Naive thymus-derived CD4-positive, alpha-beta T cell (primary cell): ENCODE measurements around the gene DNAJC10. TPM values are rescaled to one million over a fixed set of nuclear protein-coding genes. Genes with fewer than 3 reads are reported as not detected.
"Not testable (repeated sequence)": the region's sequence is repeated elsewhere in the genome, so short reads cannot be mapped to it uniquely, and the experiment has no call there.

Experiments used
- ATAC-seq: fragments of 150-1000 bp; cut with Tn5 transposase; 2 replicates; pipeline ENCODE4 v1.10.0; 2021; ENCODE audit warnings: mild to moderate bottlenecking, moderate library complexity
- CTCF ChIA-PET: fragments of 350-600 bp; sonication (Branson Sonifier 250); formaldehyde crosslinking; loops from one replicate; lab custom pipeline; 2021; ENCODE audit warnings: antibody characterized with exemption; lab: Charles Lee
- POLR2A ChIA-PET: fragments of 350-600 bp; sonication (Branson Sonifier 250); formaldehyde crosslinking; loops from one replicate; lab custom pipeline; 2021; ENCODE audit warnings: antibody characterized with exemption, inconsistent platforms; lab: Charles Lee
- DNase-seq, 9 donors: peaks; one replicate each; pipeline versions ENCODE4 v3.0.0 to v3.0.0-alpha.2; 2020 to 2022; ENCODE audit warnings: mixed read lengths in 1 of 9
- H3K27ac ChIP-seq: one replicate; pipeline ENCODE4 v1.7.0; 2013; ENCODE audit warnings: mild to moderate bottlenecking, low read depth, low read length, moderate library complexity
- H3K27me3 ChIP-seq, 2 donors: one replicate each; pipeline ENCODE4 v1.7.0; 2013; ENCODE audit warnings: low read length in 2 of 2, mild to moderate bottlenecking in 2 of 2, moderate library complexity in 2 of 2; ENCODE audit not compliant: control insufficient read depth in 2 of 2, insufficient read depth in 2 of 2
- H3K36me3 ChIP-seq, 3 experiments: 1 replicate in 2 of 3; 2 replicates in 1 of 3; pipeline ENCODE4 v1.7.0; 2013; ENCODE audit warnings: low read length in 3 of 3, mild to moderate bottlenecking in 3 of 3, moderate library complexity in 1 of 3; ENCODE audit not compliant: insufficient read depth in 3 of 3, control insufficient read depth in 2 of 3
- H3K4me1 ChIP-seq, 2 donors: one replicate each; pipeline ENCODE4 v1.7.0; 2013; ENCODE audit warnings: low read length in 2 of 2, mild to moderate bottlenecking in 2 of 2, moderate library complexity in 1 of 2; ENCODE audit not compliant: control insufficient read depth in 2 of 2, insufficient read depth in 2 of 2
- H3K4me3 ChIP-seq: 2 replicates; pipeline ENCODE4 v1.7.0; 2013; ENCODE audit warnings: mild to moderate bottlenecking, low read length
- H3K9me3 ChIP-seq, 3 experiments: 1 replicate in 2 of 3; 2 replicates in 1 of 3; pipeline ENCODE4 v1.7.0; 2013; ENCODE audit warnings: low read length in 3 of 3; ENCODE audit not compliant: control insufficient read depth in 2 of 3
- H3K27ac Mint-ChIP-seq, 9 donors: one replicate each; pipeline ENCODE4 v1.8.0; 2020 to 2022; ENCODE audit warnings: mixed read lengths in 9 of 9, mild to moderate bottlenecking in 8 of 9, moderate library complexity in 5 of 9, inconsistent platforms in 2 of 9
- H3K27me3 Mint-ChIP-seq, 5 donors: one replicate each; pipeline ENCODE4 v1.8.0; 2021 to 2022; ENCODE audit warnings: mixed read lengths in 5 of 5, mild to moderate bottlenecking in 1 of 5
- H3K36me3 Mint-ChIP-seq, 5 donors: one replicate each; pipeline ENCODE4 v1.8.0; 2020 to 2022; ENCODE audit warnings: mixed read lengths in 5 of 5, mild to moderate bottlenecking in 3 of 5, inconsistent platforms in 1 of 5
- H3K4me1 Mint-ChIP-seq, 7 donors: one replicate each; pipeline ENCODE4 v1.8.0; 2020 to 2022; ENCODE audit warnings: mixed read lengths in 7 of 7, mild to moderate bottlenecking in 3 of 7, inconsistent platforms in 1 of 7
- H3K4me3 Mint-ChIP-seq, 10 donors: one replicate each; pipeline ENCODE4 v1.8.0; 2020 to 2022; ENCODE audit warnings: mild to moderate bottlenecking in 10 of 10, mixed read lengths in 10 of 10, moderate library complexity in 6 of 10, inconsistent platforms in 2 of 10
- H3K9me3 Mint-ChIP-seq, 11 donors: one replicate each; pipeline ENCODE4 v1.8.0; 2020 to 2022; ENCODE audit warnings: mixed read lengths in 11 of 11, mild to moderate bottlenecking in 4 of 11, inconsistent platforms in 1 of 11, moderate library complexity in 1 of 11
- intact Hi-C, 2 donors: fragments of 100-400 bp; cut with micrococcal nuclease; formaldehyde crosslinking; loops; one replicate each; pipeline ENCODE4 v1.15.1; 2023
- polyA plus RNA-seq, 2 donors: library from polyadenylated mRNA; unstranded; fragments of 300-500 nt; fragmentation: Illumina TruSeq; gene quantifications; one replicate each; pipeline ENCODE4 v1.2.3, GENCODE V29; 2021
- total RNA-seq, 6 experiments: library from RNA in 5 of 6; stranded (reverse) in 5 of 6; gene quantifications; 1 replicate in 5 of 6; 2 replicates in 1 of 6; pipeline ENCODE4 v1.2.3 and lab custom pipeline; 2021 to 2026

Gene DNAJC10
- total and polyA plus RNA-seq, 7 experiments from 2014 or later: 35.9 to 70.4 (median 52.8) TPM

DNA sequence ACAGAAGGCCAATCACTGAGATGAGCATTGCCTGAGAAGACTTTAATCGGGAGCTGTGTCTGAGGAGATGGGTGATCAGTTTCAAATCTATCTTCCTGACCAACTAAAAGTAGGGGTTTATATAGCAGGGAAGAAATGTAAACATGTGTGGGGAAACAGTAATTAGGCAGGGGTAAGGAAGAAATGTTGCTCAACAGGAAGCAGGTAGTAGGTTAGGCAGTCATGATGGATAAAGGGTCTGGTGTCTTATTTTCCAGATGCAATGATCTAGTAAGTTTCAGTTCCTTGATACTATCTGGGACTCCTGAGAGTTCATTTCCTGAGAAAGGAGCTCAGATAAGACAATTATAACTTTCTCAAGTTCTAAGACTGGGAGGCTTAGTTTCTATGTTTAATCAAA, 33.8 kb upstream of the DNAJC10 start:
- peaks cover 0 to 29% (median 19%) of the 10 kb centered on the region in 5 donors for H3K27me3 Mint-ChIP-seq
- peaks cover 0 to 2% (median 0%) of the 10 kb centered on the region in 11 donors for H3K9me3 Mint-ChIP-seq
- ChIA-PET POLR2A (no interaction called here), CTCF (no interaction called here)
- no peak for DNase-seq
- intact Hi-C loops: no loop called here
- Histone ChIP-seq H3K9me3 (no peaks in the 10 kb centered on the region), H3K4me1 (no peaks in the 10 kb centered on the region), H3K4me3 (no peak overlapping the region), H3K27me3 (no peaks in the 10 kb centered on the region), H3K36me3 (no peaks in the 10 kb centered on the region), H3K27ac (no peak overlapping the region)
- no peak overlapping the region for H3K27ac Mint-ChIP-seq
- H3K4me1 Mint-ChIP-seq: no peaks in the 10 kb centered on the region
- H3K36me3 Mint-ChIP-seq: no peaks in the 10 kb centered on the region
- no peak overlapping the region for H3K4me3 Mint-ChIP-seq
- no peak for ATAC-seq

DNA sequence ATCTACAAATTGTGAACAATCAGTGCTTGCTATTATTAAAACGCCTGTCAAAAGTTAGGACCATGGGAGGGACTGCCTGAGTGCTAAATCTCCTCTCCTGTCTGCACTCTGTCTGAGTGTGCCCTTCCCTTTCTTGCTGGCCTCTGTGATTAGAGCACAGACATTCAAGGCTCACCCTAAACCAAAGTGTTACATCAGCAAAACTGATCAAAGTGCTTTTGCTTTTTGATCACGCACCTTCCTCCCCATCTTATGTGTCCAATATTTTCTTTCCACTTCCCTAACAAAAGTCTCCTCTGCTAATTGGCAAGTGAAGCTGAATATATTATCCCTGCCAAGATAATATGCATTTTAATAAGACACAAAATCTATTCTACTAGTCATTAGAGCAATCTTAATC, 30.5 kb upstream of the DNAJC10 start:
- H3K4me1 ChIP-seq: no peaks in the 10 kb centered on the region
- no peaks in the 10 kb centered on the region for H3K36me3 Mint-ChIP-seq
- H3K27ac Mint-ChIP-seq: no peak overlapping the region
- intact Hi-C loops: no loop called here
- H3K36me3 ChIP-seq: no peaks in the 10 kb centered on the region
- H3K27me3 ChIP-seq: no peaks in the 10 kb centered on the region
- ChIA-PET CTCF (no interaction called here), POLR2A (no interaction called here)
- no peak for DNase-seq
- no peaks in the 10 kb centered on the region for H3K9me3 ChIP-seq
- H3K4me1 Mint-ChIP-seq: no peaks in the 10 kb centered on the region
- H3K4me3 ChIP-seq: no peak overlapping the region
- peaks cover 9 to 37% (median 32%) of the 10 kb centered on the region in 5 donors for H3K27me3 Mint-ChIP-seq
- no peak for ATAC-seq
- H3K27ac ChIP-seq: no peak overlapping the region
- H3K4me3 Mint-ChIP-seq: no peak overlapping the region
- H3K9me3 Mint-ChIP-seq: peaks cover 0 to 4% (median 0%) of the 10 kb centered on the region in 11 donors

DNA sequence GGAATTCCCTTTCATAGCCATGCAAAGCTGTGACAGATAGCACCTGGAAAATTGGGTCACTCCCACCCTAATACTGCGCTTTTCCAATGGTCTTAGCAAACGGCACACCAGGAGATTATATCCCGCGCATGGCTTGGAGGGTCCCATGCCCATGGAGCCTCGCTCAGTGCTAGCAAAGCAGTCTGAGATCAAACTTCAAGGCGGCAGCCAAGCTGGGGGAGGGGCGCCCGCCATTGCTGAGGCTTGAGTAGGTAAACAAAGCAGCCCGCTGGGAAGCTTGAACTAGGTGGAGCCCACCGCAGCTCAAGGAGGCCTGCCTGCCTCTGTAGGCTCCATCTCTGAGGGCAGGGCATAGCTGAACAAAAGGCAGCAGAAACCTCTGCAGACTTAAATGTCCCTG, 29.3 kb upstream of the DNAJC10 start:
- peaks cover 11 to 37% (median 31%) of the 10 kb centered on the region in 5 donors for H3K27me3 Mint-ChIP-seq
- intact Hi-C loops: not testable (repeated sequence)

DNA sequence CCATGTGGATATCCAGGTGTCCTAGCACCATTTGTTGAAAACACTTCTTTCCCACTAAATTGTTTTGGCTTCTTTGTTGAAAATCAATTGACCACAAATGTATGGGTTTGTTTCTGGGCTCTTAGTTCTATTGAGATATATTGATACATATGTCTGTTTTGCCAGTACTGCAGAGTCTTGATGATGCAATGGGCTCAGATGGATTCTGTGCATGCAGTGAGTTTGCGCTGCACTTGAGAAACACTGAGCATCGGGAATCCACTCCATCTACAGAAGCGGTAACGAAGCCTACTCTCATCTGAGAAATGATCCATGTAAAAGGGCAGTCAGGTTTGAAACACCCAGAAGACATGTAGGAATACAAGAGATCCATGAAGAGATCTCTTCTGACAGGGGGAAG, 21.9 kb upstream of the DNAJC10 start:
- Histone ChIP-seq H3K27me3 (no peaks in the 10 kb centered on the region), H3K36me3 (no peaks in the 10 kb centered on the region), H3K4me3 (no peak overlapping the region), H3K9me3 (no peaks in the 10 kb centered on the region), H3K4me1 (no peaks in the 10 kb centered on the region), H3K27ac (no peak overlapping the region)
- intact Hi-C loops: no loop called here
- ChIA-PET POLR2A (no interaction called here), CTCF (no interaction called here)
- ATAC-seq (no peak), DNase-seq (no peak)
- peaks cover 0 to 23% (median 4%) of the 10 kb centered on the region in 5 donors for H3K27me3 Mint-ChIP-seq
- no peak overlapping the region for H3K4me3 Mint-ChIP-seq
- H3K36me3 Mint-ChIP-seq: no peaks in the 10 kb centered on the region
- no peaks in the 10 kb centered on the region for H3K4me1 Mint-ChIP-seq
- peaks cover 0 to 10% (median 0%) of the 10 kb centered on the region in 11 donors for H3K9me3 Mint-ChIP-seq
- no peak overlapping the region for H3K27ac Mint-ChIP-seq

More for the DNA sequence above, 29.3 kb upstream of the DNAJC10 start:
- H3K9me3 Mint-ChIP-seq, H3K36me3 ChIP-seq, H3K4me1 Mint-ChIP-seq, H3K27me3 ChIP-seq, H3K36me3 Mint-ChIP-seq, H3K27ac Mint-ChIP-seq, POLR2A ChIA-PET, H3K9me3 ChIP-seq, H3K4me3 ChIP-seq, CTCF ChIA-PET, H3K4me1 ChIP-seq, ATAC-seq, DNase-seq, H3K27ac ChIP-seq, H3K4me3 Mint-ChIP-seq: not testable (repeated sequence)

DNA sequence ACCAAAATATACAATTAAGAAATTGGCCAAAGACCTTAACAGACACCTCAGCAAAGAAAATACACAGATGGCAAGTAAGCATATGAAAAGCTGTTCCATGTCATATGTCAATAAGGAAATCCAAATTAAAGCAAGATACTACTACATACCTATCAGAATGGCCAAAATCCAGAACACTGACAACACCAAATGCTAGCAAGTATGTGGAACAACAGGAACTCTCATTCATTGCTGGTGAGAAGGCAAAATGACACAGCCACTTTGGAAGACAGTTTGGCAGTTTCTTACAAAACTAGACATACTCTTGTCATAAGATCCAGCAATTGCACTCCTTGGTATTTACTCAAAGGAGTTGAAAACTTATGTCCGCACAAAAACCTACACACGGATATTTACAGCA, 20.3 kb upstream of the DNAJC10 start:
- H3K4me1 Mint-ChIP-seq: no peaks in the 10 kb centered on the region
- H3K27ac Mint-ChIP-seq: no peak overlapping the region
- H3K36me3 Mint-ChIP-seq: no peaks in the 10 kb centered on the region
- DNase-seq (no peak), ATAC-seq (no peak)
- no peak overlapping the region for H3K4me3 Mint-ChIP-seq
- H3K4me1 ChIP-seq: no peaks in the 10 kb centered on the region
- peaks cover 0 to 21% (median 4%) of the 10 kb centered on the region in 5 donors for H3K27me3 Mint-ChIP-seq
- POLR2A ChIA-PET: no interaction called here
- intact Hi-C loops: no loop called here
- H3K36me3 ChIP-seq: no peaks in the 10 kb centered on the region
- no peak overlapping the region for H3K4me3 ChIP-seq
- no peaks in the 10 kb centered on the region for H3K27me3 ChIP-seq
- H3K9me3 ChIP-seq: no peaks in the 10 kb centered on the region
- H3K27ac ChIP-seq: no peak overlapping the region
- CTCF ChIA-PET: no interaction called here
- peaks cover 0 to 8% (median 0%) of the 10 kb centered on the region in 11 donors for H3K9me3 Mint-ChIP-seq

DNA sequence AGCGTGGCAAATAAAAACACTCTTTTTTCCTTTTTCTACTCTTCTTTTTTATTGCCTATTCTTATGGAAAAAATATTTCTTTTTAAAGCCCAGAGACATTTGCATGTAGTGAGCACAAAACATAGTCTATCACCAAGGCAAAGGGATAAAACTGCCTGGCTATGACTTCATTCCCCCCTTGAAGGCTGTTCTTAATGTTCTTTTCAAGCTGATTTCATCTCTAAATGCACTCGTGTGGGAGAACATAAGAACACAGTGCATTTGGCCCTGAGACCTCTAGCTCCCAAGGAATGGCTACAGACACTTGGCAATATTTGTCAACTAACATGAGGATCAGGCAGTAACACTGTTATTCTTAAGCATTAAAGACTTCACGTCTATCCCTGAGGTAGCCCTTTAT, 17.4 kb upstream of the DNAJC10 start:
- ATAC-seq: no peak
- Mint-ChIP-seq H3K4me1 (no peaks in the 10 kb centered on the region), H3K27me3 (peaks cover 0 to 24% (median 8%) of the 10 kb centered on the region in 5 donors), H3K9me3 (no peaks in the 10 kb centered on the region), H3K4me3 (no peak overlapping the region), H3K36me3 (no peaks in the 10 kb centered on the region), H3K27ac (no peak overlapping the region)
- Histone ChIP-seq H3K27me3 (no peaks in the 10 kb centered on the region), H3K27ac (no peak overlapping the region), H3K4me3 (no peak overlapping the region), H3K4me1 (no peaks in the 10 kb centered on the region), H3K36me3 (no peaks in the 10 kb centered on the region), H3K9me3 (no peaks in the 10 kb centered on the region)
- DNase-seq: no peak
- ChIA-PET CTCF (no interaction called here), POLR2A (no interaction called here)
- intact Hi-C loops: no loop called here

DNA sequence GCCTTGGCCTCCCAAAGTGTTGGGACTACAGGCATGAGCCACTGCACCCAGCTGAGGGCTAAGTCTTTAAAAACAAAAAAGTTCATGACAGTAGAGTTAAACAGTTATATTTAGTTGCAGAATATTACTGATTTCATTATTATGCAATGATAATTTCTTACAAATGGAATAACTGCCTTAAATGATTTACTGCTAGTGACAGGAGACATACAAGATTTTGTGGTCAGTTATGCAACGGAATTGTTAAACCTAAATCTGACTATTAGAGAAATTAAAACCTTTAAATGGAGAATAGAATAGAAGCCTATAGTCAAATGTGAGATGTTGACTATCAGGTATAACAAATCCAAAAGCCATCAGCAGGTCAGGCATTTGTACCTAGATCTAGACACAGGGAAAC, 10.3 kb upstream of the DNAJC10 start:
- no peaks in the 10 kb centered on the region for H3K4me1 ChIP-seq
- peaks cover 15 to 55% (median 34%) of the 10 kb centered on the region in 5 donors for H3K27me3 Mint-ChIP-seq
- no peak overlapping the region for H3K27ac ChIP-seq
- no peak for DNase-seq
- H3K4me3 ChIP-seq: no peak overlapping the region
- no peak for ATAC-seq
- no peaks in the 10 kb centered on the region for H3K4me1 Mint-ChIP-seq
- H3K27ac Mint-ChIP-seq: no peak overlapping the region
- CTCF ChIA-PET: no interaction called here
- no peak overlapping the region for H3K4me3 Mint-ChIP-seq
- H3K27me3 ChIP-seq: peaks cover 0 to 6% of the 10 kb centered on the region in 2 donors
- H3K9me3 ChIP-seq: no peaks in the 10 kb centered on the region
- intact Hi-C loops: no loop called here
- no peaks in the 10 kb centered on the region for H3K9me3 Mint-ChIP-seq
- H3K36me3 ChIP-seq: no peaks in the 10 kb centered on the region
- POLR2A ChIA-PET: no interaction called here
- H3K36me3 Mint-ChIP-seq: no peaks in the 10 kb centered on the region
